Stimulated activated effector memory CD8-positive, alpha-beta T cell treated with anti-CD3 and anti-CD28 coated beads, Interleukin-12 subunit alpha, Interleukin-12 subunit beta, amount 100 ng/mL, for 72 hours (primary cell): ENCODE results near the gene RIN3.
A peak's percentile ranks its signal among the peaks of the same experiment; 100 is the strongest.

ENCODE experiments used
- ATAC-seq: fragments of 150-1000 bp; cut with Tn5 transposase; 2 replicates; pipeline ENCODE4 v1.10.0; 2021
- DNase-seq, 2 donors: peaks; one replicate each; pipeline ENCODE4 v3.0.0; 2021 to 2022; ENCODE audit warnings: low spot score in 2 of 2
- H3K27ac Mint-ChIP-seq: one replicate; pipeline ENCODE4 v1.8.0; 2022; ENCODE audit warnings: mild to moderate bottlenecking, mixed read lengths
- H3K36me3 Mint-ChIP-seq: one replicate; pipeline ENCODE4 v1.8.0; 2022; ENCODE audit warnings: mild to moderate bottlenecking, mixed read lengths
- H3K4me1 Mint-ChIP-seq: one replicate; pipeline ENCODE4 v1.8.0; 2022; ENCODE audit warnings: mixed read lengths
- H3K4me3 Mint-ChIP-seq: one replicate; pipeline ENCODE4 v1.8.0; 2022; ENCODE audit warnings: mild to moderate bottlenecking, mixed read lengths
- H3K9me3 Mint-ChIP-seq: one replicate; pipeline ENCODE4 v1.8.0; 2022; ENCODE audit warnings: mixed read lengths

The RIN3 gene

DNA sequence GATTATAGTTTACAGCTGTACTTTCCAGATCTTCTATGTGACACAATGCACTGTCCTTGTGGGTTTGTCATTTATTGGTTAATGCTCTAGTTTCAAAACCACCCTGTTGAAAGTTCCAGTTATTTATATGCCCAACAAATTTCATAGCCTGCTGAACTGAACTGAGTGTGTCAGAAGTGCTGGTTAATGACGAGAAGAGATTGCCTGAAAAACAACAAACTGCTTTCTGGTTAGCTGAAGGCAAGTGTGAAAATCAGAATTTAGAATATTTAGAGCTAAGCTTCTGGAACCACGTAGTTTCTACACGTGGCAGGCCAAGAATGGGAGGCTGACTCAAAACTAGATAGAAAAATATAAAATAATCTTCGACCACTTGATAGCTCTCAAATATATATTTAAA is 19.1 kb upstream of the RIN3 start:
- ATAC-seq, result peak; percentile 64
- peaks cover 15% of the 10 kb centered on the region for H3K4me1 Mint-ChIP-seq
- DNase-seq, result no peak
- H3K27ac Mint-ChIP-seq, result no peak overlapping the region
- no peaks in the 10 kb centered on the region for H3K9me3 Mint-ChIP-seq
- no peak overlapping the region for H3K4me3 Mint-ChIP-seq
- H3K36me3 Mint-ChIP-seq, result no peaks in the 10 kb centered on the region

GRCh38 chr14:92495027-92495426 is 18.6 kb upstream of the RIN3 start:
- no peaks in the 10 kb centered on the region for H3K36me3 Mint-ChIP-seq
- no peaks in the 10 kb centered on the region for H3K9me3 Mint-ChIP-seq
- H3K27ac Mint-ChIP-seq, result no peak overlapping the region
- no peak for ATAC-seq
- no peak for DNase-seq
- peaks cover 15% of the 10 kb centered on the region for H3K4me1 Mint-ChIP-seq
- no peak overlapping the region for H3K4me3 Mint-ChIP-seq

GRCh38 chr14:92496191-92496857 is 17.3 kb upstream of the RIN3 start:
- Mint-ChIP-seq H3K4me1 (peaks cover 15% of the 10 kb centered on the region), H3K36me3 (no peaks in the 10 kb centered on the region), H3K9me3 (no peaks in the 10 kb centered on the region), H3K27ac (peak overlapping the region; percentile 45), H3K4me3 (no peak overlapping the region)
- DNase-seq (no peak), ATAC-seq (no peak)

DNA sequence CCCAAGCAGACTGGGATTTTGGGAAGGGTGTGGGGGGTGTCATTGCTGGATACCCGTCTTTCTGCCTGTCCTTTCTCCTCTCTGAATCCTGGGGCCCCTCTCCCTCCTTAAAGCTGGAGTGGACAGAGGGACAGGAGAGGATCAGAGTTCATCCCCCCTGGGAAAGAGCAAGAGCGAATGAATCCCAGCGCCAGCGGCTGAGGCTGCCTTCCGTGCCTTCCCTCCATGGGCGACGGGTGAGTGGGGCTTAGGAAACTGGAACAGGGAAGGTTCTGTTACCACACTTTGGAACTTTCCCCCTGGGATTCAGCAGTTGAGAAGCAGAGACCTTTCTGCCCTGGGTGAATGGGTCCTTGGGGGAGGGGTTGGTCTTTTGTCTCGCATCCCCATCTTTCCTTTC is 16.2 kb upstream of the RIN3 start:
- no peaks in the 10 kb centered on the region for H3K9me3 Mint-ChIP-seq
- no peak for ATAC-seq
- DNase-seq, result no peak
- peaks cover 15% of the 10 kb centered on the region for H3K4me1 Mint-ChIP-seq
- no peaks in the 10 kb centered on the region for H3K36me3 Mint-ChIP-seq
- no peak overlapping the region for H3K4me3 Mint-ChIP-seq
- H3K27ac Mint-ChIP-seq, result peak overlapping the region; percentile 45

DNA sequence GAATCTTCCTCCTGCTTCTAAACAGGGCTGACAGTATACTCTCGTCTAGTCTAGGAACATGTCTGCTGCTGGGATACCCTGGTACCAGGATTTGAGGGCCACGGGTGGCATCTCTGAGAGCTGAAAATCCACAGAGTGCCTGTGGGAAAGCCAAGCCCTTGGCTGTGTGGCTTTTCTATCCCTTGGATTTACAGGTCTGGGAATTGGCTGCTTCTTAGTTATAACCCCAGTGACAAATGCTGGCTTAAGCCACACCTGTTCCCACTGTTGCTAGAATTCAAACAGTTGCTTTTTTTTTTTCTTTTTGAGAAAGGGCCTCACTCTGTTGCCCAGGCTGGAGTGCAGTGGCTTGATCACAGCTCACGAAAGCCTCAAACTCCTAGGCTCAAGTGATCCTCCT is 14.3 kb upstream of the RIN3 start:
- Mint-ChIP-seq H3K27ac (no peak overlapping the region), H3K4me3 (no peak overlapping the region), H3K36me3 (no peaks in the 10 kb centered on the region), H3K9me3 (no peaks in the 10 kb centered on the region), H3K4me1 (peaks cover 15% of the 10 kb centered on the region)
- ATAC-seq (no peak), DNase-seq (no peak)

- ATAC-seq (no peak), DNase-seq (no peak)
- Mint-ChIP-seq H3K27ac (no peak overlapping the region), H3K4me1 (peaks cover 24% of the 10 kb centered on the region), H3K4me3 (no peak overlapping the region), H3K36me3 (no peaks in the 10 kb centered on the region), H3K9me3 (no peaks in the 10 kb centered on the region)
Observed at GRCh38 chr14:92500491-92500941, 13.1 kb upstream of the RIN3 start.

DNA sequence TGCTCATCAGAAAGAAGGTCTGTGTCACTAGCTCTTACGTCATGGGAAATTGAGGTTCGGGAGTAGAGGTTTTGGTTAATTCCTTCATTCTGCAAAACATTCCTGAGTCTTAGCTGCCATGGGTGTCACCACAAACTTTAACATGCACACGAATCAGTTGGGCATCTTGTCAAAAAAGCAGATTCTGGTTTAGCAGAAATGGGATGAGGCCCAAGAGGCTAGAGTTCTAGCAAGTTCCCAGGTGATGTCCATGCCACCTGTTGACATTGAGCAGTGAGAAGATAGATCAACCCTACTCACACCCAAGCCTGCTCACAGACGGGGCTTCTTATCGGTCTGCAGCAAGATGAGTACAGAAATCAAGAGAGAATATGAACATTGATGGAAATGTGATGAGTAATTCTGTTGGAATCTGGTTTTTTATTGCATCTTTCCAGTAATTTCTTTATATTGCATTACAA is 11.7 kb upstream of the RIN3 start:
- DNase-seq (no peak), ATAC-seq (no peak)
- Mint-ChIP-seq H3K4me1 (peaks cover 25% of the 10 kb centered on the region), H3K4me3 (no peak overlapping the region), H3K36me3 (no peaks in the 10 kb centered on the region), H3K9me3 (no peaks in the 10 kb centered on the region), H3K27ac (no peak overlapping the region)

GRCh38 chr14:92502541-92503286 is 10.9 kb upstream of the RIN3 start:
- no peaks in the 10 kb centered on the region for H3K36me3 Mint-ChIP-seq

DNA sequence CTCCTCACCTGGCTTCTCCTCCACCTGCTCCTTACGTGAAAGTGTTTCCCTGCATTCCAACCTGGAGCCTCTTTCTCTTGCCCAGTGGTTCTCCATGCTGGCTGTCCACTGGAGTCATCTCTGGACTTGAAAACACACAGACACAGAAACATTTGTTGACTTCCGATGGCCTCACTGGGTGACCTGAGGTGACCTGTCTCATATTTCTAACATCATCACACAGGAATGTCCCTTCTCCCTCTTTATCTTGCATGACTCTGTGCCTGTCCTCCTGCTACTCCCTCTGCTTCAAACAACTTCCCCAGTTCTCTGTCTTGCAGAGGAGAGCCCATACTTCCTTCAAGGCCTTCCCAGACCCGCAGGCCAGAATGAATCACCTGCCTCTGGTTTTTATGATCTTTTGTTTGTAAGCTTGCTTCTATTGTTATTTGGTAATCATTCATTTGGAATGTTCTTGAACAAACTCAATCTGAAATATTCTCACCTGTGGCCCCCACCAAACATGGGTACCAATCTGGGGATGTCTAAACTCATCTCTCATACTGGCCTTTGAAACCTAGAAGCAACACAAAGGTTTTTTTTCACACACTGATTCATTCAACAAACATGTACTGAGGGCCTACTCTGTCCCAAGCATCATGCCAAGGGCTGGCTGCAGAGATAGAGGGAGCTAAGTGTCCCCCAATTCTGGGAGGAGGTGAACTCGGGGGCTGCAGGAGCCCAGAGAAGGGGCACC is 9.7 kb upstream of the RIN3 start:
- H3K9me3 Mint-ChIP-seq, result no peaks in the 10 kb centered on the region
- no peaks in the 10 kb centered on the region for H3K36me3 Mint-ChIP-seq
- DNase-seq (no peak), ATAC-seq (no peak)
- H3K4me1 Mint-ChIP-seq, result peaks cover 29% of the 10 kb centered on the region
- peak overlapping the region; percentile 40 for H3K27ac Mint-ChIP-seq
- H3K4me3 Mint-ChIP-seq, result no peak overlapping the region

More at GRCh38 chr14:92502541-92503286, 10.9 kb upstream of the RIN3 start:
- peaks cover 29% of the 10 kb centered on the region for H3K4me1 Mint-ChIP-seq
- ATAC-seq (no peak), DNase-seq (no peak)
- no peak overlapping the region for H3K4me3 Mint-ChIP-seq
- H3K9me3 Mint-ChIP-seq, result no peaks in the 10 kb centered on the region
- peak overlapping the region; percentile 40 for H3K27ac Mint-ChIP-seq

DNA sequence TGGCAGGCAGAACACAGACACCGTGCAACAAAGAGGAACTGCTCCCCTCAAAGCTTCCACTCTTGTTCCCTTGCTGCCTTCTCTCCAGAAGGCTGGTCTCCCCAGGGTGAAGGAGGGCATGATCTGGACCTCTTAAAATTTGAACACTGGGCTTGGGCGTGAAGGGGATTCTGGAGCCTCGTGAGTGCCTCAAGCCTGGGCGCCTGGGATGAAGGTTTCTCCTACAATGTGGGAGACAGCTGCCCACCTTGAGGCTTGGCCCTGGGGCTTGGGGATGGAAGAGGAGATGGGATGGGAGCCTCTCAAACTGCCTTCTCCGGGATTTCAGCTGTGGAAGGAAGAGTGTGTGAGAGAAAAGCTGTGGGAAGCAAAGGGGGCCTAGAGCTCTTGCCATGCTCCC is 7.8 kb upstream of the RIN3 start:
- Mint-ChIP-seq H3K36me3 (no peaks in the 10 kb centered on the region), H3K4me3 (no peak overlapping the region), H3K9me3 (no peaks in the 10 kb centered on the region), H3K4me1 (peaks cover 32% of the 10 kb centered on the region), H3K27ac (no peak overlapping the region)
- DNase-seq, result no peak
- ATAC-seq, result no peak

GRCh38 chr14:92506231-92506630 is 7.3 kb upstream of the RIN3 start:
- no peak for ATAC-seq
- no peaks in the 10 kb centered on the region for H3K36me3 Mint-ChIP-seq
- no peaks in the 10 kb centered on the region for H3K9me3 Mint-ChIP-seq
- DNase-seq, result no peak
- H3K4me3 Mint-ChIP-seq, result no peak overlapping the region
- H3K4me1 Mint-ChIP-seq, result peaks cover 36% of the 10 kb centered on the region
- no peak overlapping the region for H3K27ac Mint-ChIP-seq

- no peak for ATAC-seq
- peaks cover 46% of the 10 kb centered on the region for H3K4me1 Mint-ChIP-seq
- H3K4me3 Mint-ChIP-seq, result no peak overlapping the region
- H3K27ac Mint-ChIP-seq, result no peak overlapping the region
- H3K9me3 Mint-ChIP-seq, result no peaks in the 10 kb centered on the region
- no peak for DNase-seq
- H3K36me3 Mint-ChIP-seq, result no peaks in the 10 kb centered on the region
Observed at GRCh38 chr14:92507174-92507768, 6.3 kb upstream of the RIN3 start.

DNA sequence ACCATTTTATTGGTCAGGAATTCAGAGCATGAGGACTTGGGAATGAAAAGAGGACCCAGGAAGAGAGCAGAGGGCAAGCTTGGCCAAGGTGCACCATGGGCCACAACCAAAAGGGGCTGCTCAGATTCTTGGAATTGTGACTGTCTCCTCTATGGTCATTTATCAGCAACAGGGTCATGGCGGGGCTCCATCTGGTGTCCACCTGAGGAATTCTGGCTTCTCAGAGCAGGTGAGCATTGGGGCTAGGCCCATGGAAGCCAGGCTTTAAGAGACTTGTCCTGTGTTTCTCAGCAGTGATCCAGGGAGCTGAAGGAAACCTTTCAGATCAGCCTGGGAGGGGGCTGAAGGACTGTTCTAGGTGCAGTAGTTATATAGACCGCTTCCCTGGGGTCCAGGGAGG is 2.6 kb upstream of the RIN3 start:
- ATAC-seq, result no peak
- Mint-ChIP-seq H3K9me3 (no peaks in the 10 kb centered on the region), H3K4me3 (no peak overlapping the region), H3K4me1 (peaks cover 37% of the 10 kb centered on the region), H3K27ac (peak overlapping the region; percentile 6), H3K36me3 (no peaks in the 10 kb centered on the region)
- DNase-seq, result no peak

GRCh38 chr14:92511453-92512238 is 1.9 kb upstream of the RIN3 start:
- H3K9me3 Mint-ChIP-seq, result no peaks in the 10 kb centered on the region
- no peak for ATAC-seq
- peaks cover 42% of the 10 kb centered on the region for H3K4me1 Mint-ChIP-seq
- peak overlapping the region; percentile 97 for H3K27ac Mint-ChIP-seq
- H3K4me3 Mint-ChIP-seq, result peak overlapping the region; percentile 75
- no peak for DNase-seq
- H3K36me3 Mint-ChIP-seq, result peaks cover under 1% of the 10 kb centered on the region

DNA sequence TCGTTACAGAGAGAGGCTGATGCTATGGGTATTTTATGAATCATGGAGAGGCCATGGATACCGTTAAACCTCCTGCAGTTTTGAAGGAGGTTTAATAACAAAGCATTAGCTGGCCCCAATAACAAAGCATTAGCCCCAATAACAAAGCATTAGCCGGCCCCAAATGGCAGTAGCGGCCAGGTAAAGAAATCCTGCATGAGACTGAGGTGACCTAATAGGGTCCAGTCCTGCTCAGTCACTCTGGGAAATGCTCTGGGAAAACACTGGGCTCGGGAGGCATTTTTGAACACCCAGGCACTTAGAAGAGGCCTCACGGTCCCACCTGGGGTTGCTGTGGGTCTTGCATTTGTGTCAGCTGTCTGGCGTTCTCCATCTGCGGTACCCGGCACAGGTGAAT is 776 bp upstream of the RIN3 start:
- no peak for DNase-seq
- no peak for ATAC-seq
- Mint-ChIP-seq H3K4me3 (peak overlapping the region; percentile 75), H3K36me3 (peaks cover 6% of the 10 kb centered on the region), H3K27ac (peak overlapping the region; percentile 97), H3K9me3 (no peaks in the 10 kb centered on the region), H3K4me1 (peaks cover 46% of the 10 kb centered on the region)
